Measurements from ENCODE around the gene SSR4. TPM values are rescaled to one million over a fixed set of nuclear protein-coding genes. Genes with fewer than 3 reads are reported as not detected.

Gene SSR4
- total and polyA plus RNA-seq, 2 of the 8 experiments (the other 6 are each of a cell fraction or from before 2014, with no cell fraction given), result 168 to 642 TPM

GRCh38 chrX:153820601-153821000 is 26.1 kb downstream of the SSR4 start:
- H3K4me2 ChIP-seq (ENCODE audit: insufficient read depth in 1 of 2, low read depth in 2 of 2, low read length in 2 of 2), result no peak overlapping the region; a peak in 1 of 4 replicates
- H3K14ac ChIP-seq (ENCODE audit: insufficient read length), result no peak overlapping the region
- H3K56ac ChIP-seq (replicated peaks; ENCODE audit: insufficient read length, low read depth, low read length), result no peak overlapping the region
- H2BK12ac ChIP-seq (ENCODE audit: low read depth, low read length), result no peak overlapping the region
- no peak overlapping the region for H4K5ac ChIP-seq (ENCODE audit: insufficient read length, low read depth, low read length)
- H2BK120ac ChIP-seq (replicated peaks; ENCODE audit: low read depth, low read length), result no peak overlapping the region
- no peaks in the 10 kb centered on the region; a peak in 1 of 8 replicates for H3K36me3 ChIP-seq (ENCODE audit: control insufficient read depth in 2 of 4, insufficient read depth in 4 of 4, low read length in 3 of 4)
- H2BK20ac ChIP-seq (ENCODE audit: low read length), result no peak overlapping the region
- H3K79me2 ChIP-seq (ENCODE audit: control insufficient read depth in 1 of 2, insufficient read depth in 2 of 2, low read length in 2 of 2), result peaks cover 30 to 77% of the 10 kb centered on the region in 2 experiments
- H3K4me3 ChIP-seq (ENCODE audit: extremely low read depth in 1 of 4, insufficient read depth in 2 of 4, low read depth in 3 of 4, low read length in 4 of 4), result no peak overlapping the region
- H3K9me3 ChIP-seq (ENCODE audit: insufficient read depth in 2 of 2, low read depth in 1 of 2, low read length in 1 of 2), result no peaks in the 10 kb centered on the region
- no peak overlapping the region for H3K9ac ChIP-seq (replicated peaks in 1 of 4; ENCODE audit: extremely low read depth in 1 of 4, low read depth in 3 of 4, low read length in 3 of 4)
- no peak overlapping the region for H2AFZ ChIP-seq (ENCODE audit: low read length)
- WGBS, 2 experiments (ENCODE audit: extremely low coverage in 1 of 2, insufficient coverage in 1 of 2, insufficient read length in 1 of 2, insufficient replicate concordance in 2 of 2, low coverage in 1 of 2, low lambda C conversion rate in 2 of 2, missing lambda C conversion rate in 1 of 2), result 82% methylated on average over 7 of the region's 7 CpGs; no CpG with 5 or more reads in 1 of the 2 experiments
- no peak overlapping the region for H3K23ac ChIP-seq (ENCODE audit: insufficient read length)
- CTCF ChIA-PET (ENCODE audit: partially characterized antibody), result interaction anchor here (0.7 to 1.0 kb wide), 2 partner anchors 22 to 28 kb away, joined by 3 read pairs; no protein-coding TSS in a partner anchor
- no peak overlapping the region for H2BK5ac ChIP-seq (ENCODE audit: low read depth, low read length)
- H3K23me2 ChIP-seq (ENCODE audit: low read depth, low read length), result peaks cover 2% of the 10 kb centered on the region; the same call in 1 of the 2 replicates
- FAIRE-seq, result no peak
- POLR2A ChIA-PET (ENCODE audit: partially characterized antibody), result interaction anchor here (1.4 to 3.6 kb wide), 4 partner anchors 12 to 24 kb away, joined by 4 to 14 read pairs (median 8); no protein-coding TSS in a partner anchor
- DNase-seq (ENCODE audit: low read depth in 1 of 2, low spot score in 2 of 2), result no peak
- no peak overlapping the region for H3K27ac ChIP-seq (ENCODE audit: low read depth, low read length)
- H3K27me3 ChIP-seq (replicated peaks in 1 of 4; ENCODE audit: control insufficient read depth in 3 of 4, extremely low read depth in 1 of 4, insufficient read depth in 3 of 4, low read length in 3 of 4), result no peaks in the 10 kb centered on the region
- peaks cover 0 to 10% of the 10 kb centered on the region in 2 experiments for H4K20me1 ChIP-seq (replicated peaks in 1 of 2; ENCODE audit: control insufficient read depth in 1 of 2, insufficient read depth in 2 of 2, low read length in 2 of 2)
- no peak overlapping the region for H2BK15ac ChIP-seq (ENCODE audit: low read length)
- no peak overlapping the region for H4K8ac ChIP-seq (ENCODE audit: extremely low read depth, insufficient read depth, low read length)
- peaks cover 2% of the 10 kb centered on the region; the same call in 1 of the 2 replicates for H3K79me1 ChIP-seq (ENCODE audit: low read depth, low read length)
- H2AK5ac ChIP-seq (ENCODE audit: low read depth, low read length), result no peak overlapping the region
- no peak overlapping the region for H4K91ac ChIP-seq (replicated peaks; ENCODE audit: insufficient read length, low read length)
- H3K18ac ChIP-seq (ENCODE audit: extremely low read depth, low read length), result no peak overlapping the region
- H3K4ac ChIP-seq (replicated peaks; ENCODE audit: insufficient read length, low read depth, low read length), result no peak overlapping the region
- H3K4me1 ChIP-seq (replicated peaks in 1 of 4; ENCODE audit: control insufficient read depth in 3 of 4, insufficient read depth in 4 of 4, low read length in 3 of 4), result peaks cover 4 to 26% (median 13%) of the 10 kb centered on the region in 4 experiments

Data from H1 (cell line).